C4-2B (cell line): ENCODE measurements around the gene DYRK2.

Experiments
- ZFX ChIP-seq: fragments of 450-650 bp; IDR thresholded peaks from 2 replicates; pipeline ENCODE4 v1.6.1; 2017
- TF ChIP-seq, protein P1 (sequence below): fragments of 450-650 bp; conservative IDR thresholded peaks from 2 replicates; pipeline ENCODE4 v1.5.1; 2017; ENCODE audit warnings: mild to moderate bottlenecking

DNA sequence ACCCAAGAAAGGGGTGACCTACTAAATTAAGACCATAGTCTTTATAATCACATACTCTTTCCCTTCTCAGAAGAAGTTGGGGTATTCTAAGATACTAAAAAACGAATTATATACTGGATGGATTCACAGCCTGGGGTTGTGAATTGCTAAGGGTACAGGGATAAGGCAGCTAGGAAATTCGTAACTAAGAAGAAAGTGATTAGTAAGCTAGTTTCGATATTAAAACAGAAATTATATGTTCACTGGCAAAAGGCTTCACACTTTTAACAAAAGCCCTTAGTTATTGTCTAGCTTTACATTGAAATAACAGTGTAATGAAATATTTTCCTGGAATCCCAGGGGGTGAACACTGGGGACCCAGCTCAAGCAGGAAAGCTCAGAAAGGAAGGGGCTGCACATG, 35.5 kb upstream of the DYRK2 start:
- TF ChIP-seq, protein P1, sequence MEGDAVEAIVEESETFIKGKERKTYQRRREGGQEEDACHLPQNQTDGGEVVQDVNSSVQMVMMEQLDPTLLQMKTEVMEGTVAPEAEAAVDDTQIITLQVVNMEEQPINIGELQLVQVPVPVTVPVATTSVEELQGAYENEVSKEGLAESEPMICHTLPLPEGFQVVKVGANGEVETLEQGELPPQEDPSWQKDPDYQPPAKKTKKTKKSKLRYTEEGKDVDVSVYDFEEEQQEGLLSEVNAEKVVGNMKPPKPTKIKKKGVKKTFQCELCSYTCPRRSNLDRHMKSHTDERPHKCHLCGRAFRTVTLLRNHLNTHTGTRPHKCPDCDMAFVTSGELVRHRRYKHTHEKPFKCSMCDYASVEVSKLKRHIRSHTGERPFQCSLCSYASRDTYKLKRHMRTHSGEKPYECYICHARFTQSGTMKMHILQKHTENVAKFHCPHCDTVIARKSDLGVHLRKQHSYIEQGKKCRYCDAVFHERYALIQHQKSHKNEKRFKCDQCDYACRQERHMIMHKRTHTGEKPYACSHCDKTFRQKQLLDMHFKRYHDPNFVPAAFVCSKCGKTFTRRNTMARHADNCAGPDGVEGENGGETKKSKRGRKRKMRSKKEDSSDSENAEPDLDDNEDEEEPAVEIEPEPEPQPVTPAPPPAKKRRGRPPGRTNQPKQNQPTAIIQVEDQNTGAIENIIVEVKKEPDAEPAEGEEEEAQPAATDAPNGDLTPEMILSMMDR: no peak
- no peak for TF ChIP-seq ZFX
